C1 segment of cervical spinal cord (tissue), 14 donors: ENCODE measurements around the gene GLI2.

Experiments used
- DNase-seq, 14 donors: peaks; one replicate each; lab custom pipeline; 2025; lab: John Stamatoyannopoulos, UW

The GLI2 gene

DNA sequence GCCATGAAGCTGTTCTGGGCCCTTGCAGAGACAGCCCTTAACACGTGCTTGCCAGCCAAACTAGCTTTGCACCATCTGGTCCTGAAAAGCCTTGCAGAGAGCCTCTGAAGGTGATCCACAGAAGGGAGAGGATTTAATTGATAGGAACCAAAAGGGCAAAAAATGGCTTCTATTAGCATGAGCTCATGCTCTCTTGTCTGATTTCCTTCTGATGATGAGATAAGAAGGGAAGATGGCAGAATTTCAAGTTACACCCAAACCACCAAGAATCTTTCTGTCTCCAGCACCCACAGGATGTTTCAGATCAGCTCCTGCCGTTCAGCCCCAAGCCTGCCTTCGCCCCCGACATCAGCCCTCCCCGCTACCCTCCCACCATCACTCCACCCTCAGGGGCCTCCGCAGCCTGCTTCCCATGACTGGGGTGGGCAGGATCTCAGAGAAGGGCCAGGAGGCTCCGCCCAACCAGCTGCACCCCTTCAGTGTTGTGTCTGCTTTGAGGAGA lies 23.4 kb upstream of the GLI2 start:
- DNase-seq = no peak

DNA sequence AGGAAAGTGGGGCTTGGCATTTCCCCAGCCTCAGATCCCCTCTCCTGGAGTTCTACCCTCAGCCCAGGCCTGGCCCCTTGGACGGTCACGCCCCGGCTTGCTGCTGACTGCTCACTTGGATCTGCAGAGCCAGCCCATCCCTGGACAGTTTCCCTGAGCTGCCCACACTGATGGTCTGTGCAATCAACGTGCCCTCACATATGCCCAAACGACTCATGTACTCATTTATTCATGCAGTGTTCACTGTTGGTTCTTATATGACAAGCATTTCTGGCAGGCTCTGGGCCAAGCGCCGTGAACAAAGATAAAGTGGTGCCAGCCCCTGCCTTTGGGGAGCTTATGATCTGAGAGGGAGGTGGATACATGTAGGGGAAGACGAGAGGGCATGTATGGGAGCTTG lies 20.3 kb upstream of the GLI2 start:
- no peak for DNase-seq

DNA sequence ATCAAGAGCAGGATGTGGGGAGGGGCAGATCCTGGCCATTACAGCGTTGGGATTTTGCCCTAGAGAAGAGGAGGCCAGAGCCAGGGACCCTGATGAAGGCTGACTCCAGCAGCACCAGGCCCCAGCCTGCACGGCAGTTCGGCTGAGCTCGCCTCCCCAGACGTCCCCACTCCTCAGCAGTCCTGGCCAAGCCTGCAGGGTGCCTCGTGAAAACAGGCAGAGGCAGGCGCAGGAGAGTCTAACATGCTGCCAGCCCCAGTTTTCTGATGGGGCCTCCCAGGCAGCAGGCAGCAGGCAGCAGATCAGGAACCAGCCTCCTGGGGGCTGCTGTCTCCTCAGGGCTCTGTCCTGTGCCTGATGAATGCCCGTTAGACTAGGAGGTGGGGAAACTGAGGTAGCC lies 19.7 kb upstream of the GLI2 start:
- DNase-seq = no peak

DNA sequence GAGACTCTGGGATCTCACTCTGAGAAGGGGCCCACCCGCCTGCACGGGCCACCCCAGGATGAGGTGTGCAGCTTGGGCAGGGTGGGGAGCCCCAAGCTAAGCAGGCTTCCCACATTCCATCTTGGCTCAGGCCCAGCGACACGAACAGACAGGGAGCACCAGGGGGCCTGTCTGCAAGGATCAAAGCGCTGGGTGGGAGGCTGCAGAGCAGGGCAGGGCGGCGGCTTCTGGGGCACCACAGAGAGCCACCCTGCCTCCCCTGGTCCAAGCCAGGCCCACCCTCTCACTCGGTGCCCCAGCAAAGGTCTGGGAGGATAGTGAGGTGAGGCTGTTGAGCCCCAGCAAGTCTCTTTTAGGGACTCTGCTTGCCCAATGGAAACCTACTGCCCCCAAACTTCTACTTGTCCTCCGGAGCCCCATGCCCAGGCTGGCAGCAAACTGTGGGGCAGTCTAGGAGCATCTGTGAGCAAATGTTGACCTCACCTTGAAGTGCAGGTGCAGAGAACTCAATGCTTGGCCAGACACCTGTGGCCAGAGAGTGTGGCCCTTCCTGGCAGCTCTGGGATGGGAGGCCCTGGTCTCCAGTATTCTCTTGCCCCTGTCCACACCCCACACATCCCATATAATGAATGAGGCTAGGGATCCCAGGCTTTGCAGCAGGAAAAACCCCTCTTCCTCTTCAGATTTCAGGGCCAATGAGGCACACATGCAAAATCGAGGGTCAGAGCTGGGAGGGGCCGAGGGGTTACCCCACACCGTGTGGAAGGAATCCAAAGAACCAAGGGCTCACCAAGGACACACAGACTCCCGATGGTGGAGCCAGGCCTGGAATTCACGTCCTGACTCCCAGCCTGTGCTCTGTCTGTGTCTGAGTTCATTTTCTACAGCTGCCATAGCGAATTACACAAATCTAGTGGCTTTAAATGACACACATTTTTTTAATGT lies 18.8 kb upstream of the GLI2 start:
- no peak for DNase-seq

DNA sequence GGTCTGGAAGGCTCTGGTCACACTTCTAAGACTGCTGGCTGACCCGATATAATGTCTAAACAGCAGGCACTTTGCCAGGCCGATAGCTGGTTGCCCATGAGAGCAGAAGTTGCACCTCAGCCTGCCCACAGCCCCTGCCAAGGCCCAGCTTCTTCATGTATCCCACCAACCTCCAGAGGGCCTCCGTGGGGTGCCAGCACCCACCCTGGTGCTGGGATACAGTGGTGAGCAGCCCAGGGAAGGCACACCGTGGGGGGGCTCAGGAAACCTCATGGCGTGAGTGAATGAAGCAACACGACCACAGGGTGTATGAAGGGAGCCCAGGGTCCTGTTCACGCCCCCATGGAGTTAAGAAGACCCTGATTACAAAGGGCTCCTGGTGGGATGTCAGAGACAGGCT lies 16.2 kb upstream of the GLI2 start:
- DNase-seq = no peak

DNA sequence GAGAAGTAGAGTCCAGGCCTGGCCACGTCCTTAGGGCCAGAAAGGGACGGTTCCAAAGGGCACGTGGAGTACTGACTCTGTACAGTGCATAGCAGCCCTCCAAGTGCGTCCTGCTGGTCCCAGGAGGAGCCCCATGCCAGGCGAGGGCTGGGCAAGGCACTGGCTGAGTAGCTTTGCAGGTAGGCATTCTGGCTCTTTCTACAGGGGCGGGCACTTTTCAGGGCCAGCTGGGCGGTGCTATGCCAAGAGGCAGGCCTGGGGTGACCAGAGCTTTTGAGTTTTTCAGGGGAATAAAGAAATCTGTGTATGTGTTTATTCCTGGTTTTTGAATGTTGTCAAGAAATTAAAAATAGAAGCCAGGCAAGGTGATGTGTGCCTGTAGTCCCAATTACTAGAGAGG lies 15.4 kb upstream of the GLI2 start:
- no peak for DNase-seq

DNA sequence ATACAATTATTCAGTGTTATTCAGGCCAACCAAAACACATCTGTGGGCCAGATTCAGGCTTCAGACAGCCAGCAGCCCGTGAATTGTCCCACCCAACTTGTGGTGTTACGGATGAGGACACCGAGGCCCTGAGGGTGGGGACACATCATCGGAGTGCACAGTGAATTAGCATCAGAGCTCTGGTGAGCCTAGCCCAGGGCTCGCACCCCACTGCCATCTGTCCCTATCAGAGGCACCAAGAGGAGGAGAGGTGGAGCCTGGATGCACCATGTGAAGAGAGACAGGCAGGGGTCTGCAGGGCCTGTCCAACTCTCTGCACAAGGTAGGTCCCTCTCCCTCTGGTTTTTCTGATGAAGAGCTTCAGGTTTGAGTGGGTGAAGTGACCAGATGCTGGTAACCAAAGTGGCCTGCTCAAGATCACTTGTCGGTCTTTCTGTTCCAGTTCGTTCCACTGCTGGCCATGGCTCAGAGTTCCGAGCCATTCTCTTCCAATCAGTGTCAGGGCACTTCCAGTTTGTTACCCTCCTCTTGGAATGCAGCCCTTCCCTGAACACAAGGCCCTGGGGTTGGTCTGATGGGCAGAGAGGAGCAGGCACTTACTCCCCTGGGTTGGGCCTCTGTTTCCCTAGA lies 14.8 kb upstream of the GLI2 start:
- DNase-seq = no peak

DNA sequence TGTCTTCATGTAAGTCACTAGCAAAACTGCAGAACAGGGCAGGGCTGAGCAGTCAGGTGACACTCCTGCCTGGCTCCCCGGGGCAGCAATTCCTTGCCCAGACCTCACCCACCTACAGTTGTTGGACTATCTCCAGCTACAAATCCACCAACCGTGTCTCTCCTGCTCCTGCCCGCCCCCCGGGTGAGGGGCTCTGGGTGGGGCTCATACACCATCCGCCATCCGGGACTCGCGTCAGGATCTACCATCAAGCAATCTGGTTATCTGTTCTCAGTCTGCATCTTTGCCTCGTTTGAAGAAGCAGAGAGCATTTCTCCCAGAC lies 13.5 kb upstream of the GLI2 start:
- DNase-seq = no peak

DNA sequence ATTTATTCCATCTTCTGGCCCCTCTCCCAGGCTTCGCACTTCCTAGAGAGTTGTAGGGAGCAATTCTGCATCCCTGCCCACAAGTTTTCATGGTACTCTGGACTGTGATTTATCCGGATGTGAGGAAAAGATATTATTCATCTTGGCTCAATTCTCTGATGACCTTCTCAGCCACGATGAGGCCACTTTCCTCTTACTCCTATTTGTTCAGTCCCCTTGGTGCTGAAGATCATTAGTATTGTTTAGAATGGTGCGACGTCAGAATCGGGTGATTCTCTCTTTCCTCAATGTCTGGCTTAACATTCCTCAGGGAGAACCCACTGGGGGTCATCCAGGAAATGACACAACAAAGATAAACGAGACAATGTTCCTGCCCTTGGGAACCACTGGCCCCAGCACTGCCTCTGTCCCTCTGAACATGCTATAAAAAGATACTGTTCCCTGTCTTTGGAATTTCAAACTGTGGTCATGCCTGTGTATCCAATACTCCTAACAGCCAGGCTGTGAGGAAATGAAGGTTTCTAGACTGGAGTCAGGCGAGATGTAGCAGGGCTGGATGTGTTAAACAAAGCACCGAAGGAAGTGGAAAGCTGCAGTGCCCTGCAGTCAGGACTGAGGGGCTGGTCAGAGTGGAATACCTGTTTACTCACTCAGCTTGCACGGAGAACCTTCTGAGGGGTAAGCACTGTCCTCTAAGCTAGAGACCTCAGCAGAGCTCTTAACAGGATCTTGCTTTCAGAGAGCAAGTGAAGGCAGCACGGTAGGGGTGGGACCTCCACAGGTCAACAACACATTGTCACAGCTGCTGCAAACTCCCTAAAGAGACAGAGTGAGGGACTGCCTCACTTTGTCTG lies 12.9 kb upstream of the GLI2 start:
- no peak for DNase-seq

DNA sequence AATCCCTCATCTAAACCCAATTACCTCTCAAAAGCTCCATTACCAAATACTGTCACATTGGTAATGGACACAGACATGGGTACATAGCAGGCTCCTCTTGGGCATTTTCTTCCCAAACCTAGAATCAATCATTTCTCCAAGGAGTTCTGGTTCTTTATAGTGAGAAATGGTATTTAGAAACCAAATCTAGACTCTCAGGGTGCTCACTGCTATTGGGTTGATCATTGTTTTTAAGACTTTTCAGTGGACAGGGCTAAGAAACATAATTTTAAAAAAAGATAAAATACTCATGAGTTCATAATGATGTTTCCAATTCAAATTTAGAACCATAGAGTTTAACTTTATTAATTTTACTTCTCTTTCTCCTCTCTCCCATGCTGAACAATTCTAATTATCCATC lies 9.4 kb upstream of the GLI2 start:
- no peak for DNase-seq

DNA sequence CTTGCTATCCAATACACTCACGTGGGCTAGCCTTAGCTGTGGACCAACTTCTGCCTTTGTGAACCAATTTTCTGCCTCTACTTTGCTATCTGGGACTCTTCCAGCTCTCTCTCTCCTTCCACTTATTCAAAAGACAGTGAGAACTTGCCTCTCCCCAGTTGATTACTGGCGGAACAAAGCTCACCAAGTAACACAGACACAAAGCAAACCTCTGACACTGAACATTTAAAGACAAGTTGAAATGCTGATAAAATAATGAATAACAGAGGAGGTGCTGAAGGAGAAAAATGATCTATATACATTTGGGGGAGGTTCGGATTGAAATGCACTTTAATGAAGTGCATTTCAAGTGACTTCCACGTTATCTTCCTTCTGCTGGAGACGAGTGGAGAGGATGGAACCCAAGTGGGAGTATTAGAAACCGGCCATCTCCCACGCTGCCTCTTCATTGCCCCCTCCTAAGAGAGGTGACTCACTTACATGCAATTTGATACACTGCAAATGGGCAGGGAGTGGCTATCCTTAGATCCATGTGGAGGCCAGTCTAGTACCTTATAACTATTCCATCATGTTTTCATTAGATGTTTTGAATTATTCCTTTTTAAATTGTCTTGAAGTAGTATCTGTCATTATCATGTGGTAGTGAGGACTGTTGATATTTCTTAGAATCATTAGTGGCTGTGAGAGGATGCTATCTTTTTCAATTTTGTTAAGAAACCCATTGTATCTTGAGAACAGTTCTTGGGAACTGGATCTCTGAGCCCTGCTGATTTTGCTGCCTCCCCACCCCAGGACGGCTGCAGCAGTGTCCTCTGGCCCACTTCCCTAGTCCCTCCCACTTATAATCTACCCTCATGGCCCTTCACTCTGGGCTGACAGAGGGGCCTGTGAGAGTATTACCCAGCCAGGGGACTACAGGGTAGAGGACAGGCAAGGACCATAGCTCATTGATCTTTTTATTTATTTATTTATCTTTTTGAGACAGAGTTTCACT lies 6.0 kb upstream of the GLI2 start:
- no peak for DNase-seq

DNA sequence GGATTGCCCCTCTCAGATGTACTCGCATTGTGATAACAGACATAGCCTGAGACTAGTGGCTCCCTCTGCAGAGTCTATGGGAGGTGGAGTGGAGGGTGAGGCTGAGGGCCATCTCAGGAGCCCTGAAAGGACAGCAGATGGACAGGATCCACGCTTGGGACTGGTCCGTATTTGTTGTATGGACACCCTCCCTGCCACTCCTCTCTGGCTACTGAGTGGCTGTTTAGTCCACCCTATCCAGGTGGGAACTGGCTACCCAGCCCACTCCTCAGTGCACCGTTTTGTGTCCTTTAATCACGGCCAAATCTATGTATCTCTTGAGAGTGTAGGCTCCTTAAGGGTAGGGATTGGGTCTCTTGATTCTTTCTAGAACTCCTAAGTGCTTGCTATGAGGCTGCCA lies 4.5 kb upstream of the GLI2 start:
- no peak for DNase-seq

DNA sequence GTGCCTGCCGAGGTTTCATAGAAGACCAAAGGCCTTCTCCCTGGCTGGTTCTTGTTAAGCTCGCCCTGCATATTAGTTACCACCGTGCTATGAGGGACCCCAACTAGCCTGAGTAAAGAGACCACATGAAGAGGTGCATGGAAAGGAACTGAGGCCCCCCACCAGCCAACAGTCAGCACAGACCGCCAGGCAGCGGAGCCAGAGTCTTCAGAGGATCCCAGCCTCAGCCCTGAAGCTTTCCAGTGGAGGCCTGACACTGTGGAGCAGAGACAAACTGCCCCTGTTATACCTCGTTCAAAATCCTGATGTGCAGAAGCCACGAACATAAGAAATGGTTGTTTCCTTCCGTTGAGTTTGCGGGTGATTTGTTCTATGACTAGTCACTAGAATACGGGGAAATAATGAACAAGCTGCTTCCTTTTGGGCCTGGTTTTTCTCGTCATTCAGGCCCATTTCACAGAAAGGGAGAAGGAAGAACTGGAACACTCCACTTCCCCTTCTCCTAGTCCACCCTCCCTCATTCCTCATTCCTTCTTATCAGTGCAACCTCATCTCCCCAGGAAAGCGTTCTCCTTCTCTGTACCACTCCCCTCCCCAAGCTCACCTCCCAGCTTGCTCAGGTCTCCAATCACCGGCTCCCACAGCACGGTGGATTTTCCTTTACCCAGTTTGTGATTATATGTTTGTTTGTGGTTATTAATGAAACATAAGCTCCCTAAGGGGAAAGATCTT lies 3.0 kb upstream of the GLI2 start:
- no peak for DNase-seq

DNA sequence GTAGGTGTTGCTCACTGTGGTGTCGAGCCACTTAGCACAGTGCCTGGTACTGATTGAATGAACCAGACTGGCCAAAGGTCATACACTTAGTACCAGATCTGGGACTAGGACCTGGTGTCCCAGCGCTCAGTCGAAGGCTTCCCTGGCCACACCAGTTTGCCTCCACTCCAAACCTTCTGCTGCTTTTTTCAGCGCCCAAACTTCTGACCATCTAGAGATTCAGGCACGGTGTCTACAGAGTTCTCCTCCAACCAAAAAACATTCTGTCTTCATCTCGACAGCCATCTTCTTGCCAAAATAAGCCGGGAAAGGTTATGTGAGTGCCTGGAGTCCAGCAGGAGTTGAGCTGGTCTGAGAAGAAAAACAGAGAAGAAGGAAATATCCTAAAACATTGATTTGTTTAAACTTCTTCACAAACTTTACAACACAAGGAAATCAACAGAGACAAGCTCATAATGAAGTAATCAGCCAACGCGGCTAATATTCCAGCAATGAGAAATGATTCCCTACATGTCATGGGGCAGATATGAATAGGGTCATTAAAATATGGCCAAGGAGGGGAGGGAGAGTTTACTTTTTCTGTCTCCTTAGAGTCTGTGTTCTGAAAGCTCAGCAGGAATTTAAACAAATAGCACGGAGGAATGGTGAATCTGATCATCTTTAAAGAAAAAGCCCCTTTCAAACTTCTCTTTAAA lies 2.3 kb upstream of the GLI2 start:
- no peak for DNase-seq

DNA sequence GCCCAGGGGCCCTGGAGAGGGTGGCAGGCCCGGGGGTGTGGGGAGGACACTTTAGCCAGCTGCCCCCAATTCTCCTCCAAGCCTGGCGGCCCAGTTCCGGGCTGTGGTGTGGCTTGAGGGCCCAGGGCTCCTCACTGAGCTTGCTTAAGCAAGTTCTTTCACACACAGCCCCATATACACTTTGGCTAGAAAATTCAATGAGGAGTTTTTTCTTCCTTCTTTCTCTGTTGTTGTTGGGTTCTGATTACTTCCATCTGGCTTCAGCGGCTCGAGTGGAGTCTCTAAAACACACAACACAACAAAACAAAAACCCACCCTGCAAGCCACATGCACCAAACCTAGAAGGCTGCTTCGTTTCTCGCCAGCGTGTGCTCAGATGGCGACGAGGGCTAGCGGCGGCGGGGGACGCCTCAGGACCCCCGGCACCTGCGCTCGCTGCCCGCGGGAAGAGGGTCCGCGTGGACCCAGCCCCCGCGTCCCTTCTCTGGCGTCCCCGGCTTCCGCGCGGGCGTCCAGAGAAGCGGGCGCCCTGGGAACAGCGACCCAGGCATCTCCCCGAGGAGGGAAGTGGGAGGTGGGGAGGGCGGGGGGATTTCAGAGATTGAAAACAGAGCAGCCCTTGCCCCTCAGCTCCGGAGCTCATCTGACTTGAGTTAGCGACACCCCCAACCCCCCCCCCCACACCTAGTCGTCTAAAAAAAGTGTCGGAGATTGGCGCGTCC lies 577 bp upstream of the GLI2 start:
- DNase-seq = no peak

DNA sequence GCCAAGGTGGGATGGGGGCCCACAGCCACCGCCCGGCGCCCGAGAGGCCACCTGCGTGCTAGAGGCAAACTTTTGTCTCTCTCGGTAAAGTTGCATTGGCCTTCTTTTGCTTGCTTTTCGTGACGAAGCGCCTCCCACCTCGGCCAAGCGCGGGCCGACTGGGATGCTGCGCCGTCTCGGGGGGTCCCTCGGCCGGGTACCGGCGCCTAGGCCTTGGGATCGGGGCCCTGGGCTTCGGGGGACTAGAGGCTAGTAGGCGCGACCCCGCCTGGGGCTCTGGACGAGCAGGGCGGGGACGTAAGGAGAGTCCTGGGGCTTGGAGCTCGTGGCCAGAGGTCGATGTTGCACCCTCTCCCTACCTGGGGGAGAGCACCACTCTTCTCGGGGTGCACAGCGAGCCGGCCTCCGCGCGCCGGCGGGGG lies 545 bp downstream of the GLI2 start:
- DNase-seq = peak in 2 of 14 donors; percentile 49 to 66

DNA sequence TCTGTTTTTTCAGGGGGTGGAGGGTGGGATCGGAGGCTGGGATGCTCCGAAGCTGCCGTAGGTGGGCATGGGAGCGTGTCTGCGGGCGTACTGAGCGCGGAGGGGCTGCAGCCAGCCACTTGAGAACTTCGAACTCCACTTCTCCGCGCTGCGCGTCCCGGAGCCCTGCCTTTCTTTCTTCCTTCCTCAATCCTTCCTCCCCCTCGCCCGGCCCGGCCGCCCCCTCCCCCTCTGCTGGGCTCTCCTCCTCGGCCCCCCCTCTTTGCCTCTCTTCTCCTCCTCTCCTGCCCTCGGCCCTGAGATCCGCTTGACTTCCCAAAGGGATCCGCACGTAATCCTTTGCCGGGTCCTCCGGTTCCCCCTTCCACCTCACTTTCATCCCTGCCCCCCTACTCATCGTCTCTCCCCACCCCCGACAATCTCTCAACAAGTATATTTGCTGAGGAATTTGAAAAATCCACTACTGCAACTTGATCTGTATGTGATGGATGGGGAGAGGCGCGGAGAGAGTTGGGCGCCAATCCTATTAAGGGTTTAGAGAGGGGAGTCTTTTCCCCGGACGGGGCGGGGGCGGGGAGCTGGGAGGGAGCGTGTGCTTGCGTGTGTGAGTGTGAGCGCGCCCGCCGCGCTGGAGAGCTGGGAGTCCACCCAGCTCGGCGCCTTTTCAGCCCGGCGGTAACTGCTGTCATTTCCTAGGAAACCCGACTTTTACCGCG lies 1.1 kb downstream of the GLI2 start:
- DNase-seq = peak in 1 of 14 donors; percentile 60
